Measurements from ENCODE around the gene EML4. TPM values are rescaled to one million over a fixed set of nuclear protein-coding genes. Genes with fewer than 3 reads are reported as not detected.
A peak's percentile ranks its signal among the peaks of the same experiment; 100 is the strongest.

EML4 gene
- total RNA-seq (10 to 100 TPM in 2 of 9 donors, 1 to 10 TPM in 7; 3.5 to 32.8 (median 5.7) TPM), polyA plus RNA-seq (1 to 10 TPM; 2.3 to 3.7 TPM)
- long read RNA-seq, donor 1, full-length matches to known transcripts = 2 of 2 reads
- long read RNA-seq, donor 1, partial matches to known transcripts = 0 of 2 reads
- long read RNA-seq, donor 1, other reads (novel, unspliced or antisense) = 0 of 2 reads
- long read RNA-seq, donor 2, partial matches to known transcripts = 1 of 1 reads
- long read RNA-seq, donor 2, other reads (novel, unspliced or antisense) = 0 of 1 reads
- long read RNA-seq, donor 3, full-length matches to known transcripts = 4 of 8 reads
- long read RNA-seq, donor 3, partial matches to known transcripts = 1 of 8 reads
- long read RNA-seq, donor 3, other reads (novel, unspliced or antisense) = 3 of 8 reads

DNA sequence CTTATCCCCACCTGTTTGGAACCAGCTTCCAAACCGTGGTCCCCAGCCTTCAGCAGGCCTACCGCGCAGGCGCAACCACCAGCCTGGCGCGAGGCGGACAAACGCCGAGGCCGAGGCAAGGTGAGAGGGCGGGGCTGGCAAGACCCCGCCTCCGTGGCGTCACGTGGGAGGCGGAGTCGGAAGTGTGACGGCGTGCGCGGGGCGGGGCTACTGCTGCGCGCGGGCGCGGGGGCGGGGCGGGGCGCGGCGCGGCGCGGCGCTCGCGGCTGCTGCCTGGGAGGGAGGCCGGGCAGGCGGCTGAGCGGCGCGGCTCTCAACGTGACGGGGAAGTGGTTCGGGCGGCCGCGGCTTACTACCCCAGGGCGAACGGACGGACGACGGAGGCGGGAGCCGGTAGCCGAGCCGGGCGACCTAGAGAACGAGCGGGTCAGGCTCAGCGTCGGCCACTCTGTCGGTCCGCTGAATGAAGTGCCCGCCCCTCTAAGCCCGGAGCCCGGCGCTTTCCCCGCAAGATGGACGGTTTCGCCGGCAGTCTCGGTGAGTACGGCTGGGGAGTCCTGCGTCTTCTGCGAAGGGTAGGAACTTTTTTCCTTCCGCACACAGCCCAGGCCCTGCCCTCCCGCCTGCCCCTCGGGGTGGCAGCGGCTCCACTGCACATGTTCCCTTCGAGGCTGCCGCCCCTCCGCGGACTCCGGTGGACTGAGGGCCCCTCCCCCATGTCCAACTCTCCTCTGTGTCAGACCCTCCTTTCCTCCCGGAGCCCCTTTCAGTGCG lies at the start of gene EML4:
EML4 (plus strand) TSS at position 254 of the 774 bp plus-strand sequence; CDS start at position 513, 259 bp downstream.
- Histone ChIP-seq H3K36me3 (no peaks in the 10 kb centered on the region), H3K4me1 (peaks cover 0 to 46% (median 25%) of the 10 kb centered on the region in 12 donors), H3K4me3 (peak within 1 kb of the TSS; percentile 57 to 96 (median 85)), H3K27ac (peak within 1 kb of the TSS in 11 of 12 donors; percentile 77 to 93 (median 87)), H3K9me3 (no peaks in the 10 kb centered on the region), H3K27me3 (no peaks in the 10 kb centered on the region)
- WGBS, 4 donors = 0 to 1% (median 1%) methylated on average over 22 to 88 of the region's 88 CpGs
- TF ChIP-seq POLR2A (IDR thresholded peaks at IDR 0.05) (peak in 1 of 2 donors; percentile 68), CTCF (IDR thresholded peaks at IDR 0.05) (no peak)
- ATAC-seq = peak; percentile 97 to 98 (median 98)
- peak; percentile 91 to 97 (median 92) for DNase-seq
- intact Hi-C loops (cut with DNase I) = loop anchor here in 5 of 10 donors (2.0 to 5.0 kb wide), 4 partner anchors 26 to 66 kb away; no protein-coding TSS in a partner anchor

DNA sequence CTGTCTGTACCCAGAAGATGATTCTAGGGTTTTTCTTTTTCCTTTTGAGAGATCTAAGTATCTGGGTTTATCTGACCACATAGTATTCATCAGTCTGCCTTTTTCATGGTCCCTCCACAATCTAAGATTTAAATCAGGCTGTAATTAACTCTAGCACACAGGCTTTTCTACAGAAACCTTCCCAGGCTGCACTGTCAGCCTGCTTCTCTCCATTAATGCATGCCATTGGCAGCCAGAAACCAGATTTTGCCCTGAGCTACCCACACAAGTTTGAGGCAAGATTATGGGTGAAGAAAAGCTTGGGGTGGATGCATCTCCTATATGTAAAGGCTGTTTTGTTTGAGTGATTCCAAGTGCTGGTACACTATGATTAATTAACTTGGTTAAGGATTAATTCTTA lies 45.7 kb upstream of the EML4 start:
- Histone ChIP-seq H3K4me1 (peaks cover 0 to 59% (median 7%) of the 10 kb centered on the region in 12 donors), H3K27ac (peak overlapping the region in 1 of 12 donors; percentile 68), H3K9me3 (peaks cover 0 to 12% (median 0%) of the 10 kb centered on the region in 12 donors), H3K36me3 (no peaks in the 10 kb centered on the region), H3K4me3 (no peak overlapping the region), H3K27me3 (no peaks in the 10 kb centered on the region)
- DNase-seq (no peak), ATAC-seq (no peak)
- intact Hi-C loops (cut with DNase I) = no loop called here
- TF ChIP-seq POLR2A (IDR thresholded peaks at IDR 0.05) = no peak
- TF ChIP-seq CTCF (IDR thresholded peaks at IDR 0.05) = no peak

DNA sequence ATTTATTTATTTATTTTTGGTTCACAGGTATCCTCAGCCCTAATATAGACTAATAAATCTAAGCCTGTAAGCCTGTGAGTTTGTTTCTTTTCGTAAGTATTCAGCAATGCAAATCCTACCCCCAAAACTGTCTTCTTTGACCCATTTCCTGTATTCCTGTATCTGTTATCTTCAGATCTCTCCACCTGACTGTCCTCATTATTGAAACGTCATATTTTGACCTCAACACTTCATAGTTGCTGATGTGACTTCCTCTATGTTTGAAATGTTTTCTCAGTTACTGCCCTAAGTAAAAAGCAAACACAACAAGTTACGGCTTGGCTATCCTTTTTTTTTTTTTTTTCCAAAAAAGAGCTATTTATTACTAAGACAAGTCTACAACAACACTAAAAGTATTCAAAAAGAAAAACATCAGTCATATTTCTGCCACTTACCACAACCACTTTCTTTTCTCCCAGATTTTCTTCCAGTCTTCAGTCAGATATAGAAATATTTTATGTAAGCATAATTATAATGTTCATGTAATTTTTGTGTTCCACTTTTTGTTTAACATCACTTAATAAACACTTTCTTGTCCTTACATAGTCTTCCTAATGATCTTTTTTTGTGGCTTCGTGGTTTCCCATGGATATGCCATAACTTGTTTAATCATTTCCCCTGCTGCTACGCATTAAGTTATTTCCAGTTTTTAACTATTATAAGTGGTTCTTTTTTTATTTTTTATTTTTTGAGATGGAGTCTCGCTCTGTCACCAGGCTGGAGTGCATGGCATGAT lies 45.0 kb upstream of the EML4 start:
- Histone ChIP-seq H3K4me1 (peaks cover 0 to 61% (median 6%) of the 10 kb centered on the region in 12 donors), H3K9me3 (peaks cover 0 to 12% (median 0%) of the 10 kb centered on the region in 12 donors), H3K4me3 (no peak overlapping the region), H3K36me3 (no peaks in the 10 kb centered on the region), H3K27me3 (no peaks in the 10 kb centered on the region), H3K27ac (peak overlapping the region in 1 of 12 donors; percentile 68)
- TF ChIP-seq POLR2A (IDR thresholded peaks at IDR 0.05) = no peak
- TF ChIP-seq CTCF (IDR thresholded peaks at IDR 0.05) = no peak
- 78 to 83% (median 79%) methylated on average over 6 of the region's 6 CpGs for WGBS, 4 donors
- peak in 1 of 4 donors; percentile 34 for ATAC-seq
- intact Hi-C loops (cut with DNase I) = no loop called here
- DNase-seq = no peak

All from heart left ventricle (tissue), 16 donors.